SK-N-SH (cell line): ENCODE results near the gene ZNF467. TPM values are rescaled to one million over a fixed set of nuclear protein-coding genes. Genes with fewer than 3 reads are reported as not detected.

Experiments used
- CTCF ChIA-PET: fragments of 300-600, 350-600 bp; formaldehyde crosslinking; extraction: SDS; loops from one replicate; lab custom pipeline; 2021; lab: Yijun Ruan, JAX
- POLR2A ChIA-PET: fragments of 350-600 bp; sonication (Branson Sonifier 250); formaldehyde crosslinking; extraction: SDS; loops from one replicate; lab custom pipeline; 2020; ENCODE audit warnings: antibody characterized with exemption, inconsistent platforms; lab: Yijun Ruan, JAX
- DNase-seq: peaks from one replicate; pipeline ENCODE4 v3.0.0; 2012
- H2AFZ ChIP-seq: fragments of 200-600 bp; sonication (generic); 2 replicates; pipeline ENCODE4 v1.8.1; 2016; ENCODE audit warnings: antibody characterized with exemption, mild to moderate bottlenecking, low read depth
- H3F3A ChIP-seq: fragments of 200-600 bp; sonication (generic); replicated peaks from 2 replicates; pipeline ENCODE3; 2016; ENCODE audit warnings: antibody characterized with exemption, mild to moderate bottlenecking; ENCODE audit not compliant: insufficient read depth
- H3K27ac ChIP-seq, 2 experiments: fragments of 200-500 bp in 1 of 2; fragments of 200-600 bp in 1 of 2; sonication (Bioruptor generic) in 1 of 2; sonication (generic), shearing (Covaris generic) in 1 of 2; 2 replicates each; pipeline versions ENCODE4 v1.5.1 to v1.6.1; 2014 to 2016; ENCODE audit warnings: low read depth in 2 of 2, inconsistent platforms in 1 of 2, low read length in 1 of 2, mild to moderate bottlenecking in 1 of 2, mixed read lengths in 1 of 2
- H3K27me3 ChIP-seq: fragments of 200-600 bp; sonication (generic), shearing (Covaris generic); 2 replicates; pipeline ENCODE4 v1.6.1; 2016; ENCODE audit warnings: mixed run types; ENCODE audit not compliant: insufficient read depth
- H3K36me3 ChIP-seq, 2 experiments: fragments of 200-500 bp in 1 of 2; fragments of 200-600 bp in 1 of 2; sonication (Bioruptor generic) in 1 of 2; sonication (generic) in 1 of 2; replicated peaks in 1 of 2; 2 replicates each; pipeline versions ENCODE3 to v1.5.1; 2014 to 2016; ENCODE audit warnings: low read length in 1 of 2, mild to moderate bottlenecking in 1 of 2; ENCODE audit not compliant: insufficient read depth in 2 of 2, control insufficient read depth in 1 of 2
- H3K4me1 ChIP-seq, 2 experiments: fragments of 200-500 bp in 1 of 2; fragments of 200-600 bp in 1 of 2; sonication (Bioruptor generic) in 1 of 2; sonication (generic), shearing (Covaris generic) in 1 of 2; 2 replicates each; pipeline versions ENCODE4 v1.5.1 to v1.6.1; 2014 to 2016; ENCODE audit warnings: low read depth in 1 of 2, low read length in 1 of 2, mixed run types in 1 of 2; ENCODE audit not compliant: insufficient read depth in 2 of 2, control insufficient read depth in 1 of 2
- H3K4me2 ChIP-seq: fragments of 200-600 bp; sonication (generic), shearing (Covaris generic); 2 replicates; pipeline ENCODE4 v1.6.1; 2017; ENCODE audit warnings: mixed run types
- H3K4me3 ChIP-seq, 2 experiments: fragments of 200-500 bp in 1 of 2; fragments of 200-600 bp in 1 of 2; sonication (Bioruptor generic) in 1 of 2; sonication (generic), shearing (Covaris generic) in 1 of 2; 2 replicates each; pipeline versions ENCODE4 v1.5.1 to v1.8.1; 2014 to 2016; ENCODE audit warnings: low read depth in 2 of 2, inconsistent platforms in 1 of 2, low read length in 1 of 2, mild to moderate bottlenecking in 1 of 2, mixed read lengths in 1 of 2, moderate library complexity in 1 of 2
- H3K79me2 ChIP-seq: fragments of 200-600 bp; sonication (generic); 2 replicates; pipeline ENCODE4 v1.8.1; 2017; ENCODE audit warnings: mild to moderate bottlenecking; ENCODE audit not compliant: insufficient read depth
- H3K9ac ChIP-seq: fragments of 200-600 bp; sonication (generic); 2 replicates; pipeline ENCODE4 v1.6.1; 2017; ENCODE audit warnings: mixed run types
- H3K9me2 ChIP-seq: fragments of 200-600 bp; sonication (generic); 2 replicates; pipeline ENCODE4 v1.6.1; 2017; ENCODE audit warnings: mixed run types
- H3K9me3 ChIP-seq: fragments of 200-600 bp; sonication (generic); 2 replicates; pipeline ENCODE4 v1.6.1; 2017; ENCODE audit warnings: mixed run types, mild to moderate bottlenecking, moderate library complexity
- H4K20me1 ChIP-seq: fragments of 200-600 bp; sonication (generic); 2 replicates; pipeline ENCODE4 v1.6.1; 2017; ENCODE audit warnings: mild to moderate bottlenecking, mixed run types; ENCODE audit not compliant: insufficient read depth
- CTCF ChIP-seq: fragments of 200-600 bp; sonication (generic); IDR thresholded peaks from 2 replicates; pipeline ENCODE4 v1.6.1; 2017; ENCODE audit warnings: antibody characterized with exemption, mild to moderate bottlenecking, moderate library complexity
- FOXM1 ChIP-seq: IDR thresholded peaks from 2 replicates; pipeline ENCODE4 v1.4.0; 2012; ENCODE audit warnings: low read depth, mild to moderate bottlenecking
- IRF3 ChIP-seq: fragments of 150-350 bp; IDR thresholded peaks from 2 replicates; pipeline ENCODE4 v1.6.1; 2016; ENCODE audit warnings: mild to moderate bottlenecking, low read depth, low read length
- MAX ChIP-seq: IDR thresholded peaks from 2 replicates; pipeline ENCODE4 v1.4.0; 2012; ENCODE audit warnings: low read depth
- MEF2A ChIP-seq: IDR thresholded peaks from 2 replicates; pipeline ENCODE4 v1.4.0; 2012; ENCODE audit warnings: low read depth, borderline replicate concordance
- MXI1 ChIP-seq: IDR thresholded peaks from 2 replicates; pipeline ENCODE4 v1.6.1; 2012; ENCODE audit warnings: mild to moderate bottlenecking, low read depth, low read length, improper control_type of control experiment
- NFIC ChIP-seq: IDR thresholded peaks from 2 replicates; pipeline ENCODE4 v1.4.0; 2012; ENCODE audit warnings: borderline replicate concordance
- PBX3 ChIP-seq: IDR thresholded peaks from 2 replicates; pipeline ENCODE4; 2012
- POLR2AphosphoS5 ChIP-seq: IDR thresholded peaks from 2 replicates; pipeline ENCODE4 v1.6.1; 2012; ENCODE audit warnings: low read depth, low read length
- USF2 ChIP-seq: fragments of 150-350 bp; IDR thresholded peaks from 2 replicates; pipeline ENCODE4 v1.6.1; 2017; ENCODE audit warnings: antibody characterized with exemption, low read length, low read depth, borderline replicate concordance
- YY1 ChIP-seq: IDR thresholded peaks from 2 replicates; pipeline ENCODE4 v1.4.0; 2012; ENCODE audit warnings: low read depth, mild to moderate bottlenecking
- WGBS: methylation state at CpG from one replicate; pipeline ENCODE4 v1.1.6; 2017; ENCODE audit warnings: low lambda C conversion rate; 5-methylcytosine and 5-hydroxymethylcytosine counted together
- polyA plus RNA-seq, 3 experiments: library from polyadenylated mRNA; depleted of rRNA; stranded (reverse); fragments of >200 nt; gene quantifications; 2 replicates each; pipeline ENCODE4 v1.2.3, GENCODE V29; 2012

Gene ZNF467
- polyA plus RNA-seq, 1 of the 3 experiments (the other 2 are of a cell fraction), result 4.1 TPM

GRCh38 chr7:149784251-149784608 is 10.8 kb upstream of the ZNF467 start:
- POLR2A ChIA-PET, result no interaction called here

More at GRCh38 chr7:149784251-149784608, 10.8 kb upstream of the ZNF467 start:
- 28% methylated on average over 5 of the region's 5 CpGs for WGBS
- no peaks in the 10 kb centered on the region for H3K9me3 ChIP-seq
- H3K79me2 ChIP-seq, result no peaks in the 10 kb centered on the region
- H3K9me2 ChIP-seq, result no peaks in the 10 kb centered on the region
- no peak overlapping the region for H3K4me3 ChIP-seq
- H3K36me3 ChIP-seq, result no peaks in the 10 kb centered on the region
- peaks cover 0 to 35% of the 10 kb centered on the region in 2 experiments; a peak in 1 of 4 replicates for H3K4me1 ChIP-seq
- no peak overlapping the region for H3K9ac ChIP-seq
- no peak overlapping the region for H3K27ac ChIP-seq
- H2AFZ ChIP-seq, result no peak overlapping the region
- no peaks in the 10 kb centered on the region for H3F3A ChIP-seq
- CTCF ChIA-PET, result interaction anchor here (0.9 to 16.9 kb wide), 7 partner anchors 9 to 42 kb away, joined by 3 to 189 read pairs (median 6); no protein-coding TSS in a partner anchor
- TF ChIP-seq PBX3 (no peak), MXI1 (no peak), NFIC (no peak), IRF3 (no peak), MAX (no peak), CTCF (no peak), MEF2A (no peak), USF2 (no peak), FOXM1 (no peak), YY1 (no peak), POLR2AphosphoS5 (no peak)
- no peaks in the 10 kb centered on the region for H4K20me1 ChIP-seq
- H3K27me3 ChIP-seq, result peaks cover 17% of the 10 kb centered on the region
- no peak overlapping the region for H3K4me2 ChIP-seq
- DNase-seq, result no peak
